Adrenal gland (tissue), 12 donors: ENCODE measurements around the gene NKX6-2. TPM values are rescaled to one million over a fixed set of nuclear protein-coding genes. Genes with fewer than 3 reads are reported as not detected.
"Not testable (repeated sequence)": the region's sequence is repeated elsewhere in the genome, so short reads cannot be mapped to it uniquely, and the experiment has no call there.

ENCODE experiments used
- DNase-seq, 7 donors: peaks; one replicate each; pipeline ENCODE4 v3.0.0-alpha.2; 2019 to 2020
- H3K27ac ChIP-seq, 5 donors: fragments of 200-600 bp; sonication (generic) in 4 of 5; 1 replicate in 3 of 5; 2 replicates in 2 of 5; pipeline versions ENCODE4 v1.5.1 to v1.8.0; 2016 to 2020; ENCODE audit warnings: mild to moderate bottlenecking in 1 of 5
- H3K27me3 ChIP-seq: fragments of 200-600 bp; 2 replicates; pipeline ENCODE4 v1.8.0; 2021
- H3K36me3 ChIP-seq, 2 donors: fragments of 200-600 bp; replicated peaks in 1 of 2; 1 replicate in 1 of 2; 2 replicates in 1 of 2; pipeline versions ENCODE4 v1.5.1 to v1.8.0; 2018 to 2022
- H3K4me1 ChIP-seq, 2 donors: fragments of 200-600 bp; replicated peaks in 1 of 2; 1 replicate in 1 of 2; 2 replicates in 1 of 2; pipeline versions ENCODE4 v1.5.1 to v1.8.0; 2018 to 2021
- H3K4me3 ChIP-seq, 4 donors: fragments of 200-600 bp; sonication (generic) in 3 of 4; one replicate each; pipeline ENCODE4 v1.5.1; 2016 to 2018
- H3K9me3 ChIP-seq, 3 donors: fragments of 200-600 bp; sonication (generic) in 1 of 3; replicated peaks in 1 of 3; 1 replicate in 2 of 3; 2 replicates in 1 of 3; pipeline versions ENCODE4 v1.5.1 to v1.8.0; 2016 to 2021
- CTCF ChIP-seq, 6 experiments: fragments of 450-650 bp in 4 of 6; fragments of 200-600 bp in 2 of 6; sonication (generic) in 1 of 6; IDR thresholded peaks; 1 replicate in 5 of 6; 2 replicates in 1 of 6; pipeline versions ENCODE4 v1.5.1 to v1.8.0; 2016 to 2021; ENCODE audit warnings: antibody characterized with exemption in 6 of 6, mild to moderate bottlenecking in 2 of 6, moderate library complexity in 1 of 6
- POLR2A ChIP-seq, 2 donors: fragments of 450-650 bp; IDR thresholded peaks; one replicate each; pipeline ENCODE4 v1.6.1; 2017; ENCODE audit warnings: antibody characterized with exemption in 2 of 2, mild to moderate bottlenecking in 2 of 2, moderate library complexity in 1 of 2
- WGBS, 4 donors: extraction: QIAGEN DNeasy Blood & Tissue Kit in 2 of 4; methylation state at CpG; one replicate each; pipeline versions ENCODE4 v1.1.5 to v1.1.7; 2013 to 2017; 5-methylcytosine and 5-hydroxymethylcytosine counted together
- intact Hi-C, 2 donors: fragments of 100-400 bp; cut with DNase I; formaldehyde crosslinking; loops; one replicate each; pipeline versions ENCODE4 v1.14.1 to v1.15.0; 2022 to 2023
- polyA plus RNA-seq, 3 donors: library from polyadenylated mRNA; stranded (reverse); fragments of 200-250 nt in 2 of 3; fragments of 350-450 nt in 1 of 3; fragmentation: Illumina TruSeq in 1 of 3; extraction: RNeasy Lipid Tissue Mini Kit (QIAGEN cat#74804) in 1 of 3; gene quantifications; one replicate each; pipeline ENCODE4 v1.2.3, GENCODE V29; 2013 to 2014
- total RNA-seq, 9 donors: library from RNA; depleted of rRNA in 4 of 9; stranded (reverse); fragments of >200 nt in 4 of 9; fragments of 120-200 nt in 1 of 9; fragmentation: NEBNext Ultra II Directional in 1 of 9; extraction: Animal tissue kit (Norgen Biotek cat#: 25700) in 1 of 9; gene quantifications; one replicate each; pipeline versions ENCODE4 v1.1.0 to v1.2.4, GENCODE V29; 2013 to 2023
- donor health status: healthy with polysubstance abuse.
- donor health status: Bipolar disorder and iron deficiency.
- donor health status: DM: yes; HTN: yes; CAD: no.
- donor health status: DM: no; HTN: no; CAD: no.
- donor health status: DM: no; HTN: no; CAD: no.
- donor health status: DM: yes; HTN: yes; CAD: no.

The NKX6-2 gene
- total and polyA plus RNA-seq, 12 donors, result 0.37 to 0.40 TPM; not detected in 10

DNA sequence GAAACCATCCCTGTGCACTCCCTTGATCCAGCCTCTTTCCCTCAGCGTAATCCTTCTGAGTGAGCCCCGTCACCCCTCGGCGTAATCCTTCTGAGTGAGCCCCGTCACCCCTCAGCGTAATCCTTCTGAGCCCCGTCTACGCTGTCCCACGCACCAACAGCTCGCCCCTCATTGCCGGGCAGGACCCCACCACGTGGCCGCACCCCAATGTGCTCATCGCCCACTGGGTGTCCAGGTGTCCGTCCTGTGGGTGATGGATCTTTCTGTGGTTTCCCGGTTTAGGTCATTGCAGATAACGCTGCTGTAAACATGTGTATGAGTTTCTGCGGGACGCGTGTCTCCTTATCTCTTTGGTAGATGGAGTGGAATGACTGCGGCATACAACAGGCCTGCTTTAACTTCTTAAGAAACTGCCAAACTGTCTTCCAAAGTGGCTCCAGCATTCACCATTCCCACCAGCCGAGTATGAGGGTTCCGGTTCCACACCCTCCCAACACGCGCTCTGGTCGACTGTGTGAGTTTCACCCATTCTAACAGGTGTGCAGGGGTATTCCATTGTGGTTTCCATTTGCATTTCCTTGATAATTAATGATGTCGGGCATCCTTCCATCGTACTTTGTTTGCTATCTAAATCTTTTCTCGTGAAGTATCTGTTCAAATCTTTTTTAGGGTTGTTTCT, 42.1 kb upstream of the NKX6-2 start:
- Histone ChIP-seq H3K36me3 (no peaks in the 10 kb centered on the region), H3K4me3 (no peak overlapping the region), H3K4me1 (no peaks in the 10 kb centered on the region), H3K27me3 (no peaks in the 10 kb centered on the region), H3K27ac (no peak overlapping the region), H3K9me3 (no peaks in the 10 kb centered on the region)
- intact Hi-C loops, result no loop called here
- TF ChIP-seq POLR2A (IDR thresholded peaks at IDR 0.05), result no peak
- TF ChIP-seq CTCF (IDR thresholded peaks at IDR 0.05), result no peak
- no peak for DNase-seq
- WGBS, 4 donors, result 85 to 86% (median 86%) methylated on average over 29 of the region's 29 CpGs

GRCh38 chr10:132827423-132827789, 41.5 kb upstream of the NKX6-2 start:
- Histone ChIP-seq H3K27me3 (no peaks in the 10 kb centered on the region), H3K4me3 (no peak overlapping the region), H3K4me1 (no peaks in the 10 kb centered on the region), H3K9me3 (no peaks in the 10 kb centered on the region), H3K27ac (no peak overlapping the region), H3K36me3 (no peaks in the 10 kb centered on the region)
- 66 to 71% (median 70%) methylated on average over 10 to 13 of the region's 13 CpGs for WGBS, 4 donors
- intact Hi-C loops, result no loop called here
- TF ChIP-seq CTCF (IDR thresholded peaks at IDR 0.05), result no peak
- no peak for TF ChIP-seq POLR2A (IDR thresholded peaks at IDR 0.05)
- DNase-seq, result no peak

DNA sequence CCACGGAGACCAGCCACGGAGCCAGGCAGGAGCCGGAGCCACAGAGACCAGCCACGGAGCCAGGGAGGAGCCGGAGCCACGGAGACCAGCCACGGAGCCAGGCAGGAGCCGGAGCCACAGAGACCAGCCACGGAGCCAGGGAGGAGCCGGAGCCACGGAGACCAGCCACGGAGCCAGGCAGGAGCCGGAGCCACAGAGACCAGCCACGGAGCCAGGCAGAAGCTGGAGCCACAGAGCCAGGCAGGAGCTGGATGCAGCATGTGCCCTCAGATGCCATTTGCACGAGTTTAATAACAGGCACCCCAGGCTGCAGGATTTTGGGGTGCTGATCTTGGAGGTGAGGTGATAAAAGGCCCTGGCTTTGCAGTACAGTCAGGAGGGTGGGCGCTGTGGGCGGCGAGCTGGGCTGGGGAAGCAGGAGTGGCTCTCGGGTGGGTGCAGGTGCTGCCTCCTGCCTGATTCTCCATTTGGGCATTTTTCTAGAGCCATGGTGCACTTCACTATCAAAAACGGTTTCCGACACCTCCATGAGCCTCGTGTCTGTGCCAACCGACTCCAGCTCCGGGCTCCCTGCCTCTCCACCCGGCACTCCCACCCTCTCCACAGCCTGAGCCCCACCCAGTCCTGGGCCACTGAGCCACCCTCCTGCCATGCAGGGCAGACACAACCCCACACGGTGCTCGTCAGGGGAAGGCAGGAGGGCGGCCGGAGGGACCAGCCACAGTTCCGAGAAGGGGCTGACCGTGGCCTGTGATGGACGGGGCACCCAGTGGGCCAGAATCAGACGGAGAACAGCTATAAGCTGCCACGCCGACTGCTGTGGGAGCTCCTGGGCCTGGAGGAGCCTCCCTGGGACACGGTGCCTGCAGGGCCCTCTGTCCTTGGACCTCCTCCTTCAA, 40.8 kb upstream of the NKX6-2 start:
- no peak overlapping the region for H3K27ac ChIP-seq
- TF ChIP-seq POLR2A (IDR thresholded peaks at IDR 0.05), result no peak
- TF ChIP-seq CTCF (IDR thresholded peaks at IDR 0.05), result no peak
- no peak for DNase-seq
- H3K9me3 ChIP-seq, result no peaks in the 10 kb centered on the region
- 86 to 92% (median 89%) methylated on average over 20 to 34 of the region's 36 CpGs for WGBS, 4 donors
- no peak overlapping the region for H3K4me3 ChIP-seq
- no peaks in the 10 kb centered on the region for H3K4me1 ChIP-seq
- H3K27me3 ChIP-seq, result no peaks in the 10 kb centered on the region
- H3K36me3 ChIP-seq, result no peaks in the 10 kb centered on the region
- intact Hi-C loops, result no loop called here

GRCh38 chr10:132825783-132826523, 40.0 kb upstream of the NKX6-2 start:
- H3K36me3 ChIP-seq, intact Hi-C loops, H3K27me3 ChIP-seq, DNase-seq, H3K27ac ChIP-seq, H3K4me3 ChIP-seq, H3K9me3 ChIP-seq, H3K4me1 ChIP-seq: not testable (repeated sequence)
- WGBS, 4 donors, result 87 to 94% (median 93%) methylated on average over 12 to 34 of the region's 34 CpGs
